Right lobe of liver (tissue), 6 donors: ENCODE data around the gene MAST4. TPM values are rescaled to one million over a fixed set of nuclear protein-coding genes. Genes with fewer than 3 reads are reported as not detected.
A peak's percentile ranks its signal among the peaks of the same experiment; 100 is the strongest.

Experiments used
- ATAC-seq, 4 donors: fragments of 200-7000 bp; cut with Tn5 transposase; one replicate each; pipeline ENCODE4 v1.9.1; 2020; ENCODE audit warnings: mild to moderate bottlenecking in 4 of 4, moderate library complexity in 4 of 4
- DNase-seq, 3 donors: peaks; one replicate each; pipeline ENCODE4 v3.0.0-alpha.2; 2020
- H3K27ac ChIP-seq, 3 donors: fragments of 200-600 bp; one replicate each; pipeline ENCODE4 v1.8.0; 2022
- H3K27me3 ChIP-seq, 2 donors: fragments of 200-600 bp; one replicate each; pipeline ENCODE4 v1.8.0; 2022
- H3K36me3 ChIP-seq, 4 donors: fragments of 200-600 bp; sonication (generic) in 1 of 4; one replicate each; pipeline versions ENCODE4 v1.5.1 to v1.8.0; 2017 to 2022; ENCODE audit warnings: control low read depth in 1 of 4
- H3K4me1 ChIP-seq, 4 donors: fragments of 200-600 bp; sonication (generic) in 1 of 4; one replicate each; pipeline versions ENCODE4 v1.5.1 to v1.8.0; 2017 to 2022; ENCODE audit warnings: control low read depth in 1 of 4
- H3K4me3 ChIP-seq, 3 donors: fragments of 200-600 bp; one replicate each; pipeline ENCODE4 v1.8.0; 2022
- H3K9me3 ChIP-seq, 4 donors: fragments of 200-600 bp; sonication (generic) in 1 of 4; one replicate each; pipeline versions ENCODE4 v1.5.1 to v1.8.0; 2017 to 2022; ENCODE audit warnings: control low read depth in 1 of 4
- POLR2A ChIP-seq: fragments of 450-650 bp; IDR thresholded peaks from one replicate; pipeline ENCODE4 v1.6.1; 2017; ENCODE audit warnings: antibody characterized with exemption, mild to moderate bottlenecking
- whole genome bisulfite sequencing: methylation state at CpG from one replicate; pipeline ENCODE4 v1.1.6; 2018; ENCODE audit warnings: low coverage, low lambda C conversion rate; ENCODE audit not compliant: insufficient coverage; ENCODE audit errors: missing lambda C conversion rate; 5-methylcytosine and 5-hydroxymethylcytosine counted together
- intact Hi-C, 2 donors: fragments of 100-400 bp; cut with DNase I; formaldehyde crosslinking; loops; one replicate each; pipeline versions ENCODE4 v1.11.2 to v1.14.1; 2022
- total RNA-seq, 6 experiments: library from RNA; depleted of rRNA in 2 of 6; stranded (reverse); fragments of >200 nt in 2 of 6; fragmentation: NEBNext Ultra II Directional in 3 of 6; extraction: Animal tissue kit (Norgen Biotek cat#: 25700) in 3 of 6; gene quantifications; one replicate each; pipeline versions ENCODE4 v1.1.0 to v1.2.4, GENCODE V29; 2016 to 2023
- TF ChIP-seq, protein P1 (sequence below), 4 donors: fragments of 200-600 bp in 3 of 4; fragments of 450-650 bp in 1 of 4; IDR thresholded peaks; one replicate each; pipeline versions ENCODE4 v1.5.1 to v1.8.0; 2016 to 2022; ENCODE audit warnings: antibody characterized with exemption in 4 of 4, mild to moderate bottlenecking in 2 of 4
- donor health status: DM: no; HTN: yes; CAD: no.
- donor health status: DM: no; HTN: no; CAD: no.
- donor health status: DM: no; HTN: no; CAD: no.
- donor health status: DM: no; HTN: yes; CAD: no.
- donor health status: DM: no; HTN: yes; CAD: no.

The MAST4 gene
- total RNA-seq, 6 experiments from 2014 or later = 9.4 to 23.5 (median 13.9) TPM

- TF ChIP-seq POLR2A = no peak
- TF ChIP-seq, protein P1, sequence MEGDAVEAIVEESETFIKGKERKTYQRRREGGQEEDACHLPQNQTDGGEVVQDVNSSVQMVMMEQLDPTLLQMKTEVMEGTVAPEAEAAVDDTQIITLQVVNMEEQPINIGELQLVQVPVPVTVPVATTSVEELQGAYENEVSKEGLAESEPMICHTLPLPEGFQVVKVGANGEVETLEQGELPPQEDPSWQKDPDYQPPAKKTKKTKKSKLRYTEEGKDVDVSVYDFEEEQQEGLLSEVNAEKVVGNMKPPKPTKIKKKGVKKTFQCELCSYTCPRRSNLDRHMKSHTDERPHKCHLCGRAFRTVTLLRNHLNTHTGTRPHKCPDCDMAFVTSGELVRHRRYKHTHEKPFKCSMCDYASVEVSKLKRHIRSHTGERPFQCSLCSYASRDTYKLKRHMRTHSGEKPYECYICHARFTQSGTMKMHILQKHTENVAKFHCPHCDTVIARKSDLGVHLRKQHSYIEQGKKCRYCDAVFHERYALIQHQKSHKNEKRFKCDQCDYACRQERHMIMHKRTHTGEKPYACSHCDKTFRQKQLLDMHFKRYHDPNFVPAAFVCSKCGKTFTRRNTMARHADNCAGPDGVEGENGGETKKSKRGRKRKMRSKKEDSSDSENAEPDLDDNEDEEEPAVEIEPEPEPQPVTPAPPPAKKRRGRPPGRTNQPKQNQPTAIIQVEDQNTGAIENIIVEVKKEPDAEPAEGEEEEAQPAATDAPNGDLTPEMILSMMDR (IDR thresholded peaks at IDR 0.05) = no peak
- no peaks in the 10 kb centered on the region for H3K27me3 ChIP-seq
- ATAC-seq = no peak
- intact Hi-C loops = no loop called here
- DNase-seq = no peak
- no peak overlapping the region for H3K27ac ChIP-seq
- no peaks in the 10 kb centered on the region for H3K4me1 ChIP-seq
- no peaks in the 10 kb centered on the region for H3K9me3 ChIP-seq
- H3K4me3 ChIP-seq = no peak overlapping the region
- WGBS = 77% methylated on average over 5 of the region's 6 CpGs
- H3K36me3 ChIP-seq = no peaks in the 10 kb centered on the region
Observed at GRCh38 chr5:66863243-66864170, 267.3 kb downstream of the MAST4 start.

DNA sequence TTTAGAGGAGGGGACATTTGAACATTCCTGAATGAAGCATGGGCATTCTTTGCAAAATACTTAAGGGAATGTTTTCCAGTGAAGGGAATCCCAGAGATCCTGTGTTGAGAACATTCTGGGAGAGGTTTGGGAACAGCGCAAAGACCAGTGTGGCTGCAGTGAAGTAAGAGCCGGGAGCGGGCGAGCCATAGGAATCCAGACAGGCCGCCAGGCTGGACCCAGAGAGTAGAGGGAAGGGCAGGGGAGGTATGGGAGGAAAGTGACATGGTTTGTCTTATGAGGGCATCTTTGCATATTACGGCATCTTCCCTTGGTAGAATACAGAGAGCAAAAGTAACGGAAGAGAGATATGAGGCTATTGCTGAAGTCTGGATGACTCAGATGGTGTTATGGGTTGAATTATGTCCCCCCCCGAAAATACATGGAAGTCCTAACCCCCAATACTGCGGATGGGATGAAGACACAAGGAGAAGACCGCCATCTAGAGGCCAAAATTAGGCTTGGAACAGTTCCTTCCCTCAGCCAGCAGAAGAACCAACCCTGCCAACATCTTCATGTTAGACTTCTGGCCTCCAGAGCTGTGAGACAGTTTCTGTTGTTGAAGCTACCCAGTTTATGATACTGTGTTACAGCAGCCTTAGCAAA lies 268.2 kb downstream of the MAST4 start:
- 78% methylated on average over 9 of the region's 10 CpGs for WGBS
- ATAC-seq (peak; percentile 52 to 74 (median 72)), DNase-seq (no peak)
- no peak overlapping the region for H3K27ac ChIP-seq
- H3K36me3 ChIP-seq = no peaks in the 10 kb centered on the region
- H3K4me1 ChIP-seq = no peaks in the 10 kb centered on the region
- no peak overlapping the region for H3K4me3 ChIP-seq
- H3K27me3 ChIP-seq = no peaks in the 10 kb centered on the region
- TF ChIP-seq, protein P1 (IDR thresholded peaks at IDR 0.05) = peak; percentile 3 to 55 (median 32)
- no peak for TF ChIP-seq POLR2A
- H3K9me3 ChIP-seq = no peaks in the 10 kb centered on the region
- intact Hi-C loops = no loop called here

GRCh38 chr5:66867618-66868322 lies 271.6 kb downstream of the MAST4 start:
- WGBS = 82% methylated on average over 1 of the region's 1 CpG
- Histone ChIP-seq H3K4me1 (no peaks in the 10 kb centered on the region), H3K27ac (no peak overlapping the region), H3K36me3 (no peaks in the 10 kb centered on the region), H3K9me3 (no peaks in the 10 kb centered on the region), H3K27me3 (no peaks in the 10 kb centered on the region), H3K4me3 (no peak overlapping the region)
- DNase-seq (no peak), ATAC-seq (no peak)
- intact Hi-C loops = no loop called here
- TF ChIP-seq POLR2A = no peak
- TF ChIP-seq, protein P1 (IDR thresholded peaks at IDR 0.05) = no peak

GRCh38 chr5:66869347-66869746 lies 273.2 kb downstream of the MAST4 start:
- no peaks in the 10 kb centered on the region for H3K4me1 ChIP-seq
- no peak for TF ChIP-seq POLR2A
- TF ChIP-seq, protein P1 (IDR thresholded peaks at IDR 0.05) = no peak
- no peaks in the 10 kb centered on the region for H3K27me3 ChIP-seq
- WGBS = 67% methylated on average over 6 of the region's 6 CpGs
- DNase-seq = no peak
- intact Hi-C loops = no loop called here
- H3K27ac ChIP-seq = no peak overlapping the region
- H3K9me3 ChIP-seq = no peaks in the 10 kb centered on the region
- no peak overlapping the region for H3K4me3 ChIP-seq
- ATAC-seq = no peak
- no peaks in the 10 kb centered on the region for H3K36me3 ChIP-seq
